Mesendoderm (in vitro differentiated cells): ENCODE results near the gene GLIS1.

Source experiments
- DNase-seq: peaks from one replicate; pipeline ENCODE4 v3.0.0; 2013
- H2AK5ac ChIP-seq: 2 replicates; pipeline ENCODE4 v1.6.1; 2013; ENCODE audit warnings: low read length, inconsistent platforms
- H2BK120ac ChIP-seq: 2 replicates; pipeline ENCODE4 v1.6.1; 2013; ENCODE audit warnings: low read depth, mild to moderate bottlenecking, low read length, moderate library complexity, mixed read lengths
- H2BK15ac ChIP-seq: replicated peaks from 2 replicates; pipeline ENCODE4 v1.6.1; 2013; ENCODE audit warnings: low read depth, mild to moderate bottlenecking, moderate library complexity
- H2BK5ac ChIP-seq: 2 replicates; pipeline ENCODE4 v1.6.1; 2013; ENCODE audit warnings: low read length, inconsistent platforms
- H3K18ac ChIP-seq: 2 replicates; pipeline ENCODE4 v1.6.1; 2013; ENCODE audit warnings: mild to moderate bottlenecking, low read length, mixed read lengths
- H3K23ac ChIP-seq: one replicate; pipeline ENCODE4 v1.6.1; 2013; ENCODE audit warnings: low read length
- H3K27ac ChIP-seq: 2 replicates; pipeline ENCODE4 v1.5.1; 2013; ENCODE audit warnings: low read depth, mild to moderate bottlenecking, inconsistent platforms, low read length, moderate library complexity
- H3K27me3 ChIP-seq: 2 replicates; pipeline ENCODE4 v1.6.1; 2013; ENCODE audit warnings: low read length, control low read depth, mild to moderate bottlenecking, inconsistent platforms; ENCODE audit not compliant: insufficient read depth, poor library complexity
- H3K36me3 ChIP-seq: 2 replicates; pipeline ENCODE4 v1.6.1; 2013; ENCODE audit warnings: low read length, inconsistent platforms; ENCODE audit not compliant: control insufficient read depth, insufficient read depth
- H3K4ac ChIP-seq: one replicate; pipeline ENCODE4 v1.6.1; 2013; ENCODE audit warnings: low read depth, mild to moderate bottlenecking, low read length, moderate library complexity
- H3K4me1 ChIP-seq: 2 replicates; pipeline ENCODE4 v1.6.1; 2013; ENCODE audit warnings: low read depth, low read length, inconsistent platforms; ENCODE audit not compliant: control insufficient read depth
- H3K4me2 ChIP-seq: 2 replicates; pipeline ENCODE4 v1.6.1; 2013; ENCODE audit warnings: low read length
- H3K4me3 ChIP-seq: 2 replicates; pipeline ENCODE4 v1.5.1; 2013; ENCODE audit warnings: mild to moderate bottlenecking, low read length
- H3K56ac ChIP-seq: one replicate; pipeline ENCODE4 v1.6.1; 2013; ENCODE audit warnings: low read length
- H3K79me1 ChIP-seq: 2 replicates; pipeline ENCODE4 v1.6.1; 2013; ENCODE audit warnings: low read length, inconsistent platforms
- H3K79me2 ChIP-seq: 2 replicates; pipeline ENCODE4 v1.6.1; 2013; ENCODE audit warnings: mild to moderate bottlenecking, low read length; ENCODE audit not compliant: control insufficient read depth, insufficient read depth
- H3K9ac ChIP-seq: 2 replicates; pipeline ENCODE4 v1.6.1; 2013; ENCODE audit warnings: low read length, inconsistent platforms
- H4K5ac ChIP-seq: one replicate; pipeline ENCODE4 v1.6.1; 2013; ENCODE audit warnings: low read length
- H4K8ac ChIP-seq: one replicate; pipeline ENCODE4 v1.6.1; 2013; ENCODE audit warnings: low read depth, mild to moderate bottlenecking, control low read depth, low read length, moderate library complexity
- whole genome bisulfite sequencing: extraction: QIAGEN DNeasy Blood & Tissue Kit; methylation state at CpG from one replicate; pipeline ENCODE4 v1.1.7; 2013; ENCODE audit warnings: low lambda C conversion rate, missing lambda C conversion rate; ENCODE audit not compliant: insufficient coverage; ENCODE audit errors: extremely low coverage; 5-methylcytosine and 5-hydroxymethylcytosine counted together

GLIS1 gene

DNA sequence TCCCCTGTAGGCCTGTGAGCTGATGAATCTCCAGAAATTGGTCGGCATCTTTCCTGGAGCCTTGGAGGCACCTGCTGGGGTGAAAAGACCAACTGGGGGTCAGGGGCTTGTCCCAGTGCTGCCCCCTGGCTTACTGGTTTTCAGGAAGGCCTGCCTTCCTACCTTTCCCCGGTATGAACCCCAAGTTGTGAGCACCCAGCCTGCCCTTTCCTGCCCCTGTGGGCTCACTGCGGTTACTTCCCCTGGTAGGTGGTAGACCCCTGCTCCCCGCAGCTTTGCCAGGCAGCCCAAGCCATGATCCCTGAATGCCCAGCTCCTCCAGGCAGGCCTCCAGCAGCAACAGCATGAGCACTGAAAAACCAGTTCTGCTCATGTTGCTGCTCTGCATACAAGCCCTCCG lies 269.6 kb downstream of the GLIS1 start:
- no peak overlapping the region for H3K4me3 ChIP-seq
- H2BK120ac ChIP-seq: no peak overlapping the region
- peaks cover 3% of the 10 kb centered on the region for H3K4me1 ChIP-seq
- no peak overlapping the region for H2BK15ac ChIP-seq
- no peak for DNase-seq
- no peaks in the 10 kb centered on the region for H3K79me1 ChIP-seq
- H3K23ac ChIP-seq: no peak overlapping the region
- H3K79me2 ChIP-seq: no peaks in the 10 kb centered on the region
- no peak overlapping the region for H3K9ac ChIP-seq
- peak overlapping the region; percentile 36 for H2BK5ac ChIP-seq
- H4K5ac ChIP-seq: no peak overlapping the region
- H4K8ac ChIP-seq: no peak overlapping the region
- H3K4ac ChIP-seq: no peak overlapping the region
- WGBS: no CpG with 5 or more reads among the region's 5 CpGs
- no peak overlapping the region for H3K18ac ChIP-seq
- peak overlapping the region; percentile 75 for H3K56ac ChIP-seq
- no peaks in the 10 kb centered on the region for H3K36me3 ChIP-seq
- peak overlapping the region; percentile 86 for H2AK5ac ChIP-seq
- H3K4me2 ChIP-seq: no peak overlapping the region
- H3K27ac ChIP-seq: no peak overlapping the region
- no peaks in the 10 kb centered on the region for H3K27me3 ChIP-seq

DNA sequence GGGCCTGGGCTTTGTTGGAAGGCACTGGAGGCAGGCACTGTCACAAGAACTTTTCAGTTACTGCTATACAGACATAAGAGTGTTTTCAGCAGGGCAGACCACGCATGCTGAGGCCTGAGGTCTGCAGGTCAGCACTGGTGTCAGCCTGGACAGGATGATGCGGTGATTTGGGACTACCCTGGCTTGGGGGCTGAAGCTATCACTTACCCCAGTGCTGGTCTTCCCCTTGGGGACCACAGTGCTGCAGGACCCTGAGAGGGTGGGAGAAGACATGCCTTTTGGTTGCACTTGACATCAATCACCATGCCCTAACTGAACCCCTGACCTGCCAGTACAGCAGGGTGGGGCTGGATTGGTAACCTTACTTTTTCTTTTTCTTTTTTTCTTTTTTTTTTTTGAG lies 270.6 kb downstream of the GLIS1 start:
- no peak overlapping the region for H4K8ac ChIP-seq
- no peak overlapping the region for H3K23ac ChIP-seq
- no peaks in the 10 kb centered on the region for H3K27me3 ChIP-seq
- peak overlapping the region; percentile 44 for H3K56ac ChIP-seq
- H3K18ac ChIP-seq: peak overlapping the region; percentile 20
- H3K36me3 ChIP-seq: no peaks in the 10 kb centered on the region
- no peak overlapping the region for H3K27ac ChIP-seq
- no peak overlapping the region for H4K5ac ChIP-seq
- no peak overlapping the region for H3K4me3 ChIP-seq
- H3K4me2 ChIP-seq: no peak overlapping the region
- no peak for DNase-seq
- H2BK120ac ChIP-seq: no peak overlapping the region
- H2BK15ac ChIP-seq: no peak overlapping the region
- H2BK5ac ChIP-seq: peak overlapping the region; percentile 31
- H3K4ac ChIP-seq: peak overlapping the region; percentile 58
- no CpG with 5 or more reads among the region's 2 CpGs for WGBS
- H3K79me1 ChIP-seq: no peaks in the 10 kb centered on the region
- peak overlapping the region; percentile 76 for H2AK5ac ChIP-seq
- no peaks in the 10 kb centered on the region for H3K79me2 ChIP-seq
- no peak overlapping the region for H3K9ac ChIP-seq
- peaks cover 3% of the 10 kb centered on the region for H3K4me1 ChIP-seq

DNA sequence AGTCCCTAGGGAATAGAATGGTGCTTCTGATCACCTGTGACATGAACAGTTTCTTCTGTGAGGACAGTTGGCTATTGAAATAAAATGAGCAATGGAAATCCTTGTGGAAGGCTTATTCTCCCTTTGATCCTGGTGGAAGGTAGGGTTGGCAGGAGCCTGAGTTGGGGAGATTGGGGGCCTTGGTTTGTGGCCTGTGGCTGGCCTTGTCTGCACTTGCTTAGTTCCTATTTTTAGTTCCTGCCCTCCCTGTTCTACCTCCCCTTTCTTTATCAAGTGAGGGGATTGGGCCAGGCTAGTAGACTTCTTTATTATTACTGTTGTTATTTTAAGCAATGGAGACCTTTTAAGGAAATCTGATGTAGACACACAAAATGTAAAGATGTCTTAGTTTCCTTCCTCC lies 271.6 kb downstream of the GLIS1 start:
- Histone ChIP-seq H3K4ac (no peak overlapping the region), H2BK120ac (no peak overlapping the region), H3K79me1 (no peaks in the 10 kb centered on the region), H4K5ac (no peak overlapping the region), H3K23ac (no peak overlapping the region), H3K18ac (no peak overlapping the region), H3K79me2 (no peaks in the 10 kb centered on the region), H4K8ac (no peak overlapping the region), H3K56ac (no peak overlapping the region), H3K36me3 (no peaks in the 10 kb centered on the region), H2AK5ac (no peak overlapping the region), H2BK15ac (no peak overlapping the region), H3K4me2 (no peak overlapping the region), H3K9ac (no peak overlapping the region), H3K27me3 (no peaks in the 10 kb centered on the region), H3K27ac (no peak overlapping the region), H3K4me3 (no peak overlapping the region), H2BK5ac (no peak overlapping the region), H3K4me1 (peaks cover 3% of the 10 kb centered on the region)
- no peak for DNase-seq

DNA sequence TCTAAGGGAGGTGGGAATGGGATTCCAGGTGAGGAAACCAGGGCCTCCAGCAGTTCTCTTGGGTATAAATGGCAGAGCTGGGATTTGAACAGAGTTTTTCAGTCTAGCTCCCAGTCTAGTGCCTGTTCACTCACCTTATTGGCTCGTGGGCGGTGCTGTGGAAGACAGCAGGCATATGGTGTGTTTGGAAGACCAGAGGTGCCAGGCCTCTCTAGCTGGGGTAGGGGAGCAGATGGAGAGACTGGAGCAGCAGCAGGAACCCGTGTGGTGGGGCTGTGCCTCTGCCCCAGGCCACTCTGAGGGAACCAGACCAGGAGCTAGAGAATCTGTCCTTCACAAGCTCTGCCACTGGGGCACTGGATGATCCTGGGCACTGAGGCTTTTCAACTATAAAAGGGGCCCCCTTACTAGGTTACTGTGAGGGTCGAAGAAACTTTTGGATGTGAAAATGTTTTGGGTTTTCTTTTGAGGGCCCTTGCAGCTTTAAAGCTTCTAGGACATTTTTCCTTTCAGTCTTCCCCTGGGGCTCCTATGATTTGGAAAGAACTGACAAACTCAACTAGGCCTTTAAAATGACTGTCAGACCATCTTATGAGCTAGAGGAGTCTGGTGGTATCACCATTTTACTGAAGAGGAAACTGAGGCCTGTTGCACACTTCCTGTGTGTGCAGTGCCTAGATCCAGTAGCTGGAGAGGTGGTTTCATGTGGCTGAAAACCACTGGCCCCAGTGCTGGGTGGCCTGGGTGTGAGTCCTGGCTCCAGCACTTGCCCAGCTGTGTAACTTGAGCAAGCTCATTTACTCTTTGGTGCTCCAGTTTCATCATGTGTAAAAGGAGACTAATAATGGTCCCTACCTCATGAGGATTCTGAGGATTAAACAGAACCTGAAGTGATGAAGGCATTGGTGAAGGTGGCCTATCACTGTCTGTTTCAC lies 273.7 kb downstream of the GLIS1 start:
- WGBS: no CpG with 5 or more reads among the region's 4 CpGs

DNA sequence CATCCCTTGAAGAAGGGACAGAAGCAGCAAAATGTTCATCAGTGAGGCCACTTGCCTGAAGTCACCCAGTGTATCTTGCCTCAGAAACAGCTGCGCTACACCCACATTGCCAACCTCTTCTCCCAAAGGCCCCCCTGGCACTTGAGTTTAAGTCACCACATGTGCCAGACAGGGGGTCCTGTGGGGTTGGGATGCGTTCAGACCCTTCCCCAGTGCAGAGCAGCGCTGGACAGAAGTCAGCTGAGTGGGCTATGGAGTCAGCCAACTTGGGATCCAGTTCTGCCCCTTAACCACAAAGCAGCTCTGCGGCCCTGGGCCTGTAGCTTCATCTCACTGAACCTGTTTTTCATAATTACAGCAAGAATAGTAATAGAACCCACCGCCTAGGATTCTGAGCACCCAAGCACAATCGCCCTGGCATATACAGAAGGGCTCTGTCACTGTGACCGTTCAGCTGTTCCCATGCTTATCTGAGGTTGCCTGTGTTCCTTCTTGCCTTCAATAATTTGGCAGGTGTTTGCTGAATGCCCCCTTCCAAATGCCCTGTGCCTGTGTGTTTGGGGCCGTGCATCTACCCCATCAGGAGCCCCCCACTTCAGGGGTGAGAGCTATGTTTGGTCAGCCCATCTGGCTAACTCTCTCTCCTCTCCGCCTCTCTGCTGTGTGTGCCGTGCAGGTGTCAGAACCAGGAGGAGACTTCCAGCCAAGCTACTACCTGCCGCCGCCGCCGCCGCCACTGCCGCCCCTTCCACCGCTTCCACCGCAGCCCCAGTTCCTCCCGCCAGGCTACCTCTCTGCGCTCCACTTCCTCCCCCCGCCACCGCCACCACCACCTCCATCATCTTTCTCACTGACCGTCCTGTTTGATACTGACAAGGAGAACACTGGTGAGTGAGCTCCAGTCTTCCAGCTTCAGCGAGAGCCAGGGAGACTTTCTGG lies 274.7 kb downstream of the GLIS1 start:
- Histone ChIP-seq H3K56ac (peak overlapping the region; percentile 30), H3K4me3 (no peak overlapping the region), H3K27me3 (no peaks in the 10 kb centered on the region), H3K4ac (no peak overlapping the region), H3K79me2 (no peaks in the 10 kb centered on the region), H2AK5ac (no peak overlapping the region), H2BK15ac (no peak overlapping the region), H2BK5ac (no peak overlapping the region), H3K36me3 (no peaks in the 10 kb centered on the region), H3K4me1 (no peaks in the 10 kb centered on the region), H4K8ac (no peak overlapping the region), H3K23ac (no peak overlapping the region), H3K9ac (no peak overlapping the region), H3K27ac (no peak overlapping the region), H2BK120ac (no peak overlapping the region), H3K79me1 (no peaks in the 10 kb centered on the region), H3K18ac (no peak overlapping the region), H3K4me2 (no peak overlapping the region), H4K5ac (no peak overlapping the region)
- no CpG with 5 or more reads among the region's 24 CpGs for WGBS
- DNase-seq: no peak

More for the DNA sequence above, 273.7 kb downstream of the GLIS1 start:
- H3K4me2 ChIP-seq: no peak overlapping the region
- H3K79me1 ChIP-seq: no peaks in the 10 kb centered on the region
- no peak overlapping the region for H3K27ac ChIP-seq
- no peak overlapping the region for H3K56ac ChIP-seq
- no peak overlapping the region for H2BK120ac ChIP-seq
- H2AK5ac ChIP-seq: no peak overlapping the region
- H2BK15ac ChIP-seq: no peak overlapping the region
- no peak overlapping the region for H3K4ac ChIP-seq
- no peaks in the 10 kb centered on the region for H3K79me2 ChIP-seq
- no peak for DNase-seq
- H3K27me3 ChIP-seq: no peaks in the 10 kb centered on the region
- peaks cover under 1% of the 10 kb centered on the region for H3K4me1 ChIP-seq
- H3K18ac ChIP-seq: no peak overlapping the region
- no peak overlapping the region for H3K4me3 ChIP-seq
- no peaks in the 10 kb centered on the region for H3K36me3 ChIP-seq
- no peak overlapping the region for H4K8ac ChIP-seq
- no peak overlapping the region for H3K23ac ChIP-seq
- H3K9ac ChIP-seq: no peak overlapping the region
- no peak overlapping the region for H2BK5ac ChIP-seq
- H4K5ac ChIP-seq: no peak overlapping the region
